ENCODE results near the gene SLC18B1. TPM values are rescaled to one million over a fixed set of nuclear protein-coding genes. Genes with fewer than 3 reads are reported as not detected.
"Not testable (repeated sequence)": the region's sequence is repeated elsewhere in the genome, so short reads cannot be mapped to it uniquely, and the experiment has no call there.

The SLC18B1 gene
- total and polyA plus RNA-seq, 4 donors, result 5.6 to 20.9 (median 10.4) TPM

DNA sequence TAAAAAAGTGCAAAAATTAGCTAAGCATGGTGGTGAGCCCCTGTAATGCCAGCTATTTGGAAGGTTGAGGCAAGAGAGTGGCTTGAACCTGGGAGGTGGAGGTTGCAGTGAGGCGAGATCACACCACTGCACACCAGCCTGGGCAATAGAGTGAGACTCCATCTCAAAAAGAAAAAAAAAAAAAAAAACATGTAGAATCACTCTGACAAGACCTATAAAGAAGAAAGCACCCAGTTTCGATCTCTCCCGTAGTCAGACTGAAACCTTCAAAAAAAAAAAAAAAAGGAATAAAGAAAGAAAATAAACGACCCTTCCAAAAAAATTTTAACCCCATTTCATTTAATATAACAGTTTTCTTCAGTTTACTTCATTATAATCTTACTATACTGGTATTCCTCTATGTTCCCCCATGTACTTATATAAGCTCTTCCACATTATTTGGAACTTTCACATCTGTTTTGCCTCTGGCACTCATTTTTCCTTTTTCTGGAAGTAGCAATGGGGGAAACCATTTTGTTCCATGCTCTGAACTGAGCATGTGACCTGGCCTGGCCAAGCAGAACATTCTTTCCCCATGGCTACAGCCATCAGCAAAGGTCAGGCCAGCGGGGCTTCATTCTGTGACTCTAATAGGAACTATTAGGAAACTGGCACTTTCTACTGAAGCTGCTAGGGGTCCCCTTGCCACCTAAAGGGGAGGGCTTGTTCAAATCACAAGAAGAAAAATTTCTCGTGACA, 9.6 kb downstream of the SLC18B1 start:
- TF ChIP-seq CTCF (IDR thresholded peaks at IDR 0.05; ENCODE audit: control extremely low read depth, extremely low read depth), result no peak
- no peak for DNase-seq
- 95% methylated on average over 6 of the region's 6 CpGs for WGBS, 2 donors
- Histone ChIP-seq H3K27ac (ENCODE audit: low read depth in 1 of 2, low read length in 1 of 2) (no peak overlapping the region), H3K9me3 (ENCODE audit: control insufficient read depth in 4 of 4, insufficient read depth in 3 of 4, low read length in 3 of 4) (no peaks in the 10 kb centered on the region), H3K4me1 (ENCODE audit: control insufficient read depth in 5 of 5, insufficient read depth in 5 of 5, low read length in 5 of 5) (no peaks in the 10 kb centered on the region), H3K27me3 (ENCODE audit: control insufficient read depth in 3 of 3, insufficient read depth in 3 of 3, low read length in 2 of 3) (no peaks in the 10 kb centered on the region), H3K4me3 (no peak overlapping the region), H3K9ac (ENCODE audit: insufficient read depth in 1 of 2, low read length in 2 of 2) (no peak overlapping the region), H3K36me3 (ENCODE audit: control insufficient read depth in 4 of 4, insufficient read depth in 4 of 4, low read length in 4 of 4) (peaks cover 0 to 17% (median 10%) of the 10 kb centered on the region in 4 donors)
- no peak for ATAC-seq (ENCODE audit: insufficient read depth, low FRiP score)

GRCh38 chr6:132785936-132786335, 12.5 kb downstream of the SLC18B1 start:
- H3K9ac ChIP-seq (ENCODE audit: insufficient read depth in 1 of 2, low read length in 2 of 2), result no peak overlapping the region
- no peak overlapping the region for H3K4me3 ChIP-seq
- ATAC-seq (ENCODE audit: insufficient read depth, low FRiP score), result no peak
- no peaks in the 10 kb centered on the region for H3K9me3 ChIP-seq (ENCODE audit: control insufficient read depth in 4 of 4, insufficient read depth in 3 of 4, low read length in 3 of 4)
- no peaks in the 10 kb centered on the region for H3K4me1 ChIP-seq (ENCODE audit: control insufficient read depth in 5 of 5, insufficient read depth in 5 of 5, low read length in 5 of 5)
- TF ChIP-seq CTCF (IDR thresholded peaks at IDR 0.05; ENCODE audit: control extremely low read depth, extremely low read depth), result no peak
- no peak overlapping the region for H3K27ac ChIP-seq (ENCODE audit: low read depth in 1 of 2, low read length in 1 of 2)
- WGBS, 2 donors, result 90 to 97% methylated on average over 7 of the region's 7 CpGs
- no peak for DNase-seq
- H3K36me3 ChIP-seq (ENCODE audit: control insufficient read depth in 4 of 4, insufficient read depth in 4 of 4, low read length in 4 of 4), result peaks cover 0 to 25% (median 9%) of the 10 kb centered on the region in 4 donors
- H3K27me3 ChIP-seq (ENCODE audit: control insufficient read depth in 3 of 3, insufficient read depth in 3 of 3, low read length in 2 of 3), result no peaks in the 10 kb centered on the region

DNA sequence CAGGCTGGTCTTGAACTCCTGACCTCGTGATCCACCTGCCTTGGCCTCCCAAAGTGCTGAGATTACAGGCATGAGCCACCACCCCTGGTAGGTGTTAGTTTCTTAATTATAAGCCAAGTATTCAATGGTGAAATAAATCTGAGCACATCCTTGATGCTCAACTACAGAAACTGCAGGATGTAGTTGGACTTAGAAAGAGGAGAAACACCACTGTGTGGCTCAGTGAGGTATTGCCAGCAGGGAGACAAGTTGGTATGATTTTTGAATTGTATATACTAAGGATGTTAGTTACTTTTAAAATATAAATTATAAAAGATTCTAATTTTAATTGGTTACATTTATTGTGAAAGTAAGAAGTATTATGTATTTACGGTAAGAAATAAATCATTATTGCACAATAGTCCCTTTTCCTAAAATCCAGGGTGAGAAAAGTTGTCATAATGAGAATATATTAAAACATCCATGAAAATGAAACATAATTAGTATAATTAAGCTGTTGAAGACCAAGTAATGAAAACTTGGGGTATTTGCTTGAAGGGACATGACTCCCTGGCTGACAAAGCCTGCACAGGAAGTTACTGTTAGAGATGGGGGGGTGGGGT, 17.6 kb downstream of the SLC18B1 start:
- Histone ChIP-seq H3K27me3 (ENCODE audit: control insufficient read depth in 3 of 3, insufficient read depth in 3 of 3, low read length in 2 of 3) (no peaks in the 10 kb centered on the region), H3K9me3 (ENCODE audit: control insufficient read depth in 4 of 4, insufficient read depth in 3 of 4, low read length in 3 of 4) (no peaks in the 10 kb centered on the region), H3K9ac (ENCODE audit: insufficient read depth in 1 of 2, low read length in 2 of 2) (no peak overlapping the region), H3K4me1 (ENCODE audit: control insufficient read depth in 5 of 5, insufficient read depth in 5 of 5, low read length in 5 of 5) (no peaks in the 10 kb centered on the region), H3K36me3 (ENCODE audit: control insufficient read depth in 4 of 4, insufficient read depth in 4 of 4, low read length in 4 of 4) (peaks cover 6 to 22% (median 11%) of the 10 kb centered on the region in 4 donors), H3K27ac (ENCODE audit: low read depth in 1 of 2, low read length in 1 of 2) (no peak overlapping the region), H3K4me3 (no peak overlapping the region)
- ATAC-seq (ENCODE audit: insufficient read depth, low FRiP score), result no peak
- peak in 2 of 3 donors; percentile 26 for DNase-seq
- 70 to 97% methylated on average over 2 of the region's 2 CpGs for WGBS, 2 donors
- no peak for TF ChIP-seq CTCF (IDR thresholded peaks at IDR 0.05; ENCODE audit: control extremely low read depth, extremely low read depth)

DNA sequence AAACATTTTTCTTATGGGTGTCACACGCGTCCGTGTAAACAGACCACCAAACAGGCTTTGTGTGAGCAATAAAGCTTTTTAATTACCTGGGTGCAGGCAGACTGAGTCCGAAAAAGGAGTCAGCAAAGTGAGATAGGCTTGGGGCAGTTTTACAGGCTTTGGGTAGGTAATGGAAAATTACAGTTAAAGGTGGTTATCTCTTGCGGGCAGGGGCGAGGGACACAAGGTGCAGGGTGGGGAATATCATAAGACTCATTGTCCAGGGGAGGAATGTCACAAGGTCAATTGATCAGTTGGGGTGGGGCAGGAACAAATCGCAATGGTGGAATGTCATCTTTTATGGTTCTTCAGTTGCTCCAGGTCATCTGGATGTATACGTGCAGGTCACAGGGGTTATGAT, 20.6 kb downstream of the SLC18B1 start:
- ATAC-seq (ENCODE audit: insufficient read depth, low FRiP score); H3K4me3 ChIP-seq; DNase-seq; H3K9ac ChIP-seq (ENCODE audit: insufficient read depth in 1 of 2, low read length in 2 of 2); H3K27ac ChIP-seq (ENCODE audit: low read depth in 1 of 2, low read length in 1 of 2); H3K4me1 ChIP-seq (ENCODE audit: control insufficient read depth in 5 of 5, insufficient read depth in 5 of 5, low read length in 5 of 5); H3K27me3 ChIP-seq (ENCODE audit: control insufficient read depth in 3 of 3, insufficient read depth in 3 of 3, low read length in 2 of 3); H3K9me3 ChIP-seq (ENCODE audit: control insufficient read depth in 4 of 4, insufficient read depth in 3 of 4, low read length in 3 of 4): not testable (repeated sequence)
- H3K36me3 ChIP-seq (ENCODE audit: control insufficient read depth in 4 of 4, insufficient read depth in 4 of 4, low read length in 4 of 4), result peaks cover 6 to 24% (median 9%) of the 10 kb centered on the region in 4 donors
- WGBS, 2 donors, result 90 to 95% methylated on average over 8 of the region's 8 CpGs

All from lung (tissue), 12 donors.